ENCODE results near the gene NADSYN1.

The NADSYN1 gene

GRCh38 chr11:71459076-71459766 lies 6.2 kb downstream of the NADSYN1 start:
- no peaks in the 10 kb centered on the region for H3K4me1 ChIP-seq (ENCODE audit: control insufficient read depth, insufficient read depth, low read length)
- H3K9ac ChIP-seq (ENCODE audit: low read length), result no peak overlapping the region
- no peak overlapping the region for H3K4me3 ChIP-seq (ENCODE audit: low read length)
- H3K36me3 ChIP-seq (ENCODE audit: control insufficient read depth, insufficient read depth, low read length), result peaks cover 33% of the 10 kb centered on the region
- no peak overlapping the region for H3K27ac ChIP-seq (ENCODE audit: low read depth, low read length)
- H3K27me3 ChIP-seq (ENCODE audit: control insufficient read depth, insufficient read depth, low read length), result no peaks in the 10 kb centered on the region

- peaks cover 33% of the 10 kb centered on the region for H3K36me3 ChIP-seq (ENCODE audit: control insufficient read depth, insufficient read depth, low read length)
- no peaks in the 10 kb centered on the region for H3K27me3 ChIP-seq (ENCODE audit: control insufficient read depth, insufficient read depth, low read length)
Measured at GRCh38 chr11:71459767-71460320, 6.8 kb downstream of the NADSYN1 start.

DNA sequence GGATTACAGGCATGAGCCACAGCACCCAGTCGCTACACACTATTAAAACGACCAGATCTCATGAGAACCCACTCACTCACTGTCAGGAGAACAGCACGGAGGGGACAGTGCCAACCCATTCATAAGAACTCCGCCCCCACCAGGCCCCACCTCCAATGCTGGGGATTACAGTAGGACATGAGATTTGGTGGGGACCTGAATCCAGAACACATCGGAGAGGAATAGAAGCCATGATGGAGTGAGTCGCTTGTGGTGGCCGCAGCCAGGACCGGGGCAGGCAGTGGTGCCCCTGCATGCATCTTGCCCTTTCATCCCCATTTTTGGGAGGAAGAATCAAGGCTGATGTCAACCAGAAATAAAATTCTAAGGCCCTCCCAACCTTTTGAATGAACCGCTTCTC lies 8.7 kb downstream of the NADSYN1 start:
- Histone ChIP-seq H3K36me3 (ENCODE audit: control insufficient read depth, insufficient read depth, low read length) (peaks cover 28% of the 10 kb centered on the region), H3K27me3 (ENCODE audit: control insufficient read depth, insufficient read depth, low read length) (no peaks in the 10 kb centered on the region), H3K4me3 (ENCODE audit: low read length) (no peak overlapping the region), H3K27ac (ENCODE audit: low read depth, low read length) (no peak overlapping the region), H3K4me1 (ENCODE audit: control insufficient read depth, insufficient read depth, low read length) (no peaks in the 10 kb centered on the region), H3K9ac (ENCODE audit: low read length) (no peak overlapping the region)

More at GRCh38 chr11:71459767-71460320, 6.8 kb downstream of the NADSYN1 start:
- H3K4me1 ChIP-seq (ENCODE audit: control insufficient read depth, insufficient read depth, low read length), result no peaks in the 10 kb centered on the region
- H3K4me3 ChIP-seq (ENCODE audit: low read length), result no peak overlapping the region
- H3K9ac ChIP-seq (ENCODE audit: low read length), result no peak overlapping the region
- H3K27ac ChIP-seq (ENCODE audit: low read depth, low read length), result no peak overlapping the region

GRCh38 chr11:71462726-71463125 lies 9.7 kb downstream of the NADSYN1 start:
- H3K27me3 ChIP-seq (ENCODE audit: control insufficient read depth, insufficient read depth, low read length), result no peaks in the 10 kb centered on the region
- no peak overlapping the region for H3K4me3 ChIP-seq (ENCODE audit: low read length)
- H3K4me1 ChIP-seq (ENCODE audit: control insufficient read depth, insufficient read depth, low read length), result no peaks in the 10 kb centered on the region
- H3K9ac ChIP-seq (ENCODE audit: low read length), result no peak overlapping the region
- H3K36me3 ChIP-seq (ENCODE audit: control insufficient read depth, insufficient read depth, low read length), result peaks cover 21% of the 10 kb centered on the region
- H3K27ac ChIP-seq (ENCODE audit: low read depth, low read length), result no peak overlapping the region

GRCh38 chr11:71463331-71464211 lies 10.6 kb downstream of the NADSYN1 start:
- no peak overlapping the region for H3K4me3 ChIP-seq (ENCODE audit: low read length)
- no peak overlapping the region for H3K27ac ChIP-seq (ENCODE audit: low read depth, low read length)
- no peaks in the 10 kb centered on the region for H3K27me3 ChIP-seq (ENCODE audit: control insufficient read depth, insufficient read depth, low read length)
- no peak overlapping the region for H3K9ac ChIP-seq (ENCODE audit: low read length)
- H3K4me1 ChIP-seq (ENCODE audit: control insufficient read depth, insufficient read depth, low read length), result no peaks in the 10 kb centered on the region
- peaks cover 16% of the 10 kb centered on the region for H3K36me3 ChIP-seq (ENCODE audit: control insufficient read depth, insufficient read depth, low read length)

- Histone ChIP-seq H3K4me3 (ENCODE audit: low read length) (no peak overlapping the region), H3K36me3 (ENCODE audit: control insufficient read depth, insufficient read depth, low read length) (peaks cover 5% of the 10 kb centered on the region), H3K9ac (ENCODE audit: low read length) (no peak overlapping the region), H3K4me1 (ENCODE audit: control insufficient read depth, insufficient read depth, low read length) (no peaks in the 10 kb centered on the region), H3K27ac (ENCODE audit: low read depth, low read length) (no peak overlapping the region), H3K27me3 (ENCODE audit: control insufficient read depth, insufficient read depth, low read length) (no peaks in the 10 kb centered on the region)
Measured at GRCh38 chr11:71465054-71465453, 12.1 kb downstream of the NADSYN1 start.

DNA sequence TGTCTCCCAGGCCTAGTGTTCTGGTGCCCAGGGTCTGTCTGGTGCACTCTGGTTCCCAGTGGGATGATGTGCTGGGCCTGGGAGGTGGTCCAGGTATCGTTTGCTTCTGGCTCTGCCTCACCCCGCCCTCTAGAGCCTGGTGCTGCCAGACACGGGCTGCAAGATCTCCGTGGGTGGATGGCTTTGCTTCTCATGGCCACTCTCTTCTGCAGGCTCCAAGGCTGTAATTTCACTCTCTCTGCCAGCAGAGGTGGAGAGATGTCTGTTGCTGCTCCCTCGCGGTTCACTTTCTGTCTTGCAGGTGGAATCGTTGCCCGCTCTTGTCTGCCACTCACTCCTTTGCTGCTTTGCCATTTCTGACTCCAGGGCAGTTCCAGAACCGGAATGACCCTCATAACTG lies 13.4 kb downstream of the NADSYN1 start:
- Histone ChIP-seq H3K27me3 (ENCODE audit: control insufficient read depth, insufficient read depth, low read length) (no peaks in the 10 kb centered on the region), H3K4me1 (ENCODE audit: control insufficient read depth, insufficient read depth, low read length) (no peaks in the 10 kb centered on the region), H3K9ac (ENCODE audit: low read length) (no peak overlapping the region), H3K36me3 (ENCODE audit: control insufficient read depth, insufficient read depth, low read length) (peaks cover 5% of the 10 kb centered on the region), H3K4me3 (ENCODE audit: low read length) (no peak overlapping the region), H3K27ac (ENCODE audit: low read depth, low read length) (no peak overlapping the region)

- H3K27me3 ChIP-seq (ENCODE audit: control insufficient read depth, insufficient read depth, low read length), result no peaks in the 10 kb centered on the region
- H3K9ac ChIP-seq (ENCODE audit: low read length), result no peak overlapping the region
- H3K4me1 ChIP-seq (ENCODE audit: control insufficient read depth, insufficient read depth, low read length), result no peaks in the 10 kb centered on the region
- H3K27ac ChIP-seq (ENCODE audit: low read depth, low read length), result no peak overlapping the region
- H3K36me3 ChIP-seq (ENCODE audit: control insufficient read depth, insufficient read depth, low read length), result peaks cover 5% of the 10 kb centered on the region
- no peak overlapping the region for H3K4me3 ChIP-seq (ENCODE audit: low read length)
Measured at GRCh38 chr11:71467164-71467563, 14.2 kb downstream of the NADSYN1 start.

DNA sequence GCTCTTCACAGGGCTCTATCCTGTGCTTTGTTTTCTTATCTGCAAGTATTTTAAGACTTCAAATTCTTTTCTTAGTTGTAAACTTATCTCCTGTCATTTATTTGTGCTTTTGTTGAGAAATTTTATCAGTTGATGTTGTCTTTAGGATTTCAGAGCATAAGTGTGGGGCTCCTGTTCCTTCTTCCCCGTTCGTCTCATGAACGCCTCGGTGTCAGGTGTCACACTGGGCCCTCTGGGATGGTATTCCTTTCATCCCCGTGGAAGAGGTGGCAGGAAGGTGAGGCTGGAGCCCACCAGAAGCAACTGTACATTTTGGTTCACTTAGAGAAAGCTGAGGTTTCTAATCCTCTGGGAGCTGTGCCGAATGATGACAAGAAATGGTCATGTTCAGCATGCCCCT lies 17.9 kb downstream of the NADSYN1 start:
- Histone ChIP-seq H3K36me3 (ENCODE audit: control insufficient read depth, insufficient read depth, low read length) (peaks cover 23% of the 10 kb centered on the region), H3K4me3 (ENCODE audit: low read length) (no peak overlapping the region), H3K27ac (ENCODE audit: low read depth, low read length) (no peak overlapping the region), H3K27me3 (ENCODE audit: control insufficient read depth, insufficient read depth, low read length) (no peaks in the 10 kb centered on the region), H3K9ac (ENCODE audit: low read length) (no peak overlapping the region), H3K4me1 (ENCODE audit: control insufficient read depth, insufficient read depth, low read length) (no peaks in the 10 kb centered on the region)

GRCh38 chr11:71472357-71472885 lies 19.4 kb downstream of the NADSYN1 start:
- Histone ChIP-seq H3K36me3 (ENCODE audit: control insufficient read depth, insufficient read depth, low read length) (peaks cover 35% of the 10 kb centered on the region), H3K9ac (ENCODE audit: low read length) (no peak overlapping the region), H3K4me1 (ENCODE audit: control insufficient read depth, insufficient read depth, low read length) (no peaks in the 10 kb centered on the region), H3K27me3 (ENCODE audit: control insufficient read depth, insufficient read depth, low read length) (no peaks in the 10 kb centered on the region), H3K27ac (ENCODE audit: low read depth, low read length) (no peak overlapping the region), H3K4me3 (ENCODE audit: low read length) (no peak overlapping the region)

DNA sequence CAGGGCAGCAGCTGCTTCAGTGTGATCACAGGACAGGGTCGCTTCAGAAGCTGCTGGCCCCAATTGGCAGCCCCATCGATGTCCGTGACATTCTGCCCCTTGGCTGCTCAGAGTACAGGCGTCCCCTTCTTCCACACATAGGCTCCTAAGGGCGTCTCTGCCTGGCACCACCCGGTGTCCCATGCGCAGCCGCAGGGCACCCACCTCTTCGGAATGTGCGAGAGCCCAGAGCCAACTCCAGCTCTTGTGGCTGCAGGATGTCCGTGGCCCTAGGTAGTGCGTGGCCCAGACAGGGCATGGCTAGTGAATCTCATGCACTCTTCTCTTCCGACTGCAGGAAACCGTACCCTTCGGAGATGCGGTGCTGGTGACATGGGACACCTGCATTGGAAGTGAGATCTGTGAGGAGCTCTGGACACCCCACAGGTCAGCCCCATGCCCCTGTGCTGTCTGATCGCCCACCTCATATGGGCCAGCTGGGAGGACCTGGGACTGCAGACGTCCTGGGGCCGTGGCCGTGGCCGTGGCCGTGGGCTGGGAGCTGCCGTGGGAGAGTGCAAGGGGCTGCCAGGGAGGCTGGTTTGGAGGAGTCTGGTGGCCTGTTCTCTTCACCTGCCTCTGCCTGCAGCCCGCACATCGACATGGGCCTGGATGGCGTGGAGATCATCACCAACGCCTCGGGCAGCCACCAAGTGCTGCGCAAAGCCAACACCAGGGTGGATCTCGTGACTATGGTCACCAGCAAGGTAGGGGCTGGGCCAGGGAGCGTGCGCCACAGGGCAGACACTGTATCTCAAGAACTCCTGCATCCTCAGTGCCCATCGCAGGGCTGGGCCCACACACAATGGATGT lies 20.2 kb downstream of the NADSYN1 start:
- no peak overlapping the region for H3K4me3 ChIP-seq (ENCODE audit: low read length)
- peaks cover 35% of the 10 kb centered on the region for H3K36me3 ChIP-seq (ENCODE audit: control insufficient read depth, insufficient read depth, low read length)
- H3K9ac ChIP-seq (ENCODE audit: low read length), result no peak overlapping the region
- no peak overlapping the region for H3K27ac ChIP-seq (ENCODE audit: low read depth, low read length)
- H3K4me1 ChIP-seq (ENCODE audit: control insufficient read depth, insufficient read depth, low read length), result no peaks in the 10 kb centered on the region
- H3K27me3 ChIP-seq (ENCODE audit: control insufficient read depth, insufficient read depth, low read length), result no peaks in the 10 kb centered on the region

- Histone ChIP-seq H3K9ac (ENCODE audit: low read length) (no peak overlapping the region), H3K27ac (ENCODE audit: low read depth, low read length) (no peak overlapping the region), H3K4me3 (ENCODE audit: low read length) (no peak overlapping the region), H3K27me3 (ENCODE audit: control insufficient read depth, insufficient read depth, low read length) (no peaks in the 10 kb centered on the region), H3K4me1 (ENCODE audit: control insufficient read depth, insufficient read depth, low read length) (no peaks in the 10 kb centered on the region), H3K36me3 (ENCODE audit: control insufficient read depth, insufficient read depth, low read length) (peaks cover 38% of the 10 kb centered on the region)
Measured at GRCh38 chr11:71473793-71474080, 20.7 kb downstream of the NADSYN1 start.

Data from rectal smooth muscle tissue (tissue), 1 donor.